Activated CD4-positive, alpha-beta T cell treated with anti-CD3 and anti-CD28 coated beads for 36 hours (primary cell): ENCODE data around the gene TSPAN5. TPM values are rescaled to one million over a fixed set of nuclear protein-coding genes. Genes with fewer than 3 reads are reported as not detected.

Experiments
- ATAC-seq: fragments of 200-7000 bp; cut with Tn5 transposase; one replicate; pipeline ENCODE4 v1.10.0; 2021; ENCODE audit warnings: mild to moderate bottlenecking, moderate library complexity
- CTCF ChIA-PET: fragments of 350-600 bp; sonication (Branson Sonifier 250); formaldehyde crosslinking; loops from one replicate; lab custom pipeline; 2021; ENCODE audit warnings: antibody characterized with exemption; lab: Charles Lee
- POLR2A ChIA-PET: fragments of 350-600 bp; sonication (Branson Sonifier 250); formaldehyde crosslinking; loops from one replicate; lab custom pipeline; 2021; ENCODE audit warnings: antibody characterized with exemption, inconsistent platforms; lab: Charles Lee
- DNase-seq: peaks from one replicate; pipeline ENCODE4 v3.0.0-alpha.2; 2020
- H3K27ac Mint-ChIP-seq: one replicate; pipeline ENCODE4 v1.8.0; 2021; ENCODE audit warnings: mixed read lengths
- H3K27me3 Mint-ChIP-seq: one replicate; pipeline ENCODE4 v1.8.0; 2021; ENCODE audit warnings: mixed read lengths
- H3K36me3 Mint-ChIP-seq: one replicate; pipeline ENCODE4 v1.8.0; 2021; ENCODE audit warnings: low read depth, mixed read lengths
- H3K4me1 Mint-ChIP-seq: one replicate; pipeline ENCODE4 v1.8.0; 2021; ENCODE audit warnings: mixed read lengths
- H3K4me3 Mint-ChIP-seq: one replicate; pipeline ENCODE4 v1.8.0; 2021; ENCODE audit warnings: mild to moderate bottlenecking, moderate library complexity, mixed read lengths
- H3K9me3 Mint-ChIP-seq: one replicate; pipeline ENCODE4 v1.8.0; 2021; ENCODE audit warnings: low read depth, mixed read lengths
- intact Hi-C, 2 experiments: fragments of 100-400 bp; cut with DNase I in 1 of 2; cut with micrococcal nuclease in 1 of 2; formaldehyde crosslinking; loops; one replicate each; pipeline versions ENCODE4 v1.14.2 to v1.15.1; 2022 to 2024; cut with DNase I, micrococcal nuclease
- total RNA-seq, 2 experiments: library from RNA; stranded (reverse); gene quantifications; one replicate each; pipeline ENCODE4 v1.2.3, GENCODE V29; 2021

The TSPAN5 gene
- total RNA-seq, 2 experiments from 2014 or later = 18.4 to 23.6 TPM

DNA sequence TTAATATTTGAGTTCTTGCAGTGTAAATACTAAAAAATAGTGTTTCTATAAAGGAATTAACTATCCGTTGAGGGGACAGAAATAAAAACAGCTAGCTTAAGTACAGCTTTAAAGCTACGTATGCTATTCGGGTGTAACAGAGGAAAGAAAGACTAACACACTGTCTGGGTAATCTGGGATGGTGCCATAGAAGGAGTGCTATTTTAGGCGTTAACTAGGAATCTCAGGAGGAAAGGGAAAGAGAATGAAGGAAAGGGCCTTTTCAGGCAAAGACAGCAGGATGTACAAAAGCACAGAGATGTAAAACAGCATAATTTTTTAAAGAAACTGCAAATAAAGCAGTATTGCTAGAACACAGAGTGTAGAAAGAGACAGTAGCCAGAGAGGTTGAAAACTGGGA lies 235.4 kb downstream of the TSPAN5 start:
- no peak overlapping the region for H3K27ac Mint-ChIP-seq

GRCh38 chr4:98421111-98421510 lies 237.3 kb downstream of the TSPAN5 start:
- CTCF ChIA-PET = no interaction called here
- H3K4me1 Mint-ChIP-seq = peaks cover 8% of the 10 kb centered on the region
- POLR2A ChIA-PET = no interaction called here
- peaks cover 5% of the 10 kb centered on the region for H3K9me3 Mint-ChIP-seq
- no peak overlapping the region for H3K27ac Mint-ChIP-seq
- peaks cover 49% of the 10 kb centered on the region for H3K36me3 Mint-ChIP-seq
- intact Hi-C loops = no loop called here
- H3K27me3 Mint-ChIP-seq = no peaks in the 10 kb centered on the region
- ATAC-seq (no peak), DNase-seq (no peak)
- no peak overlapping the region for H3K4me3 Mint-ChIP-seq

More for the DNA sequence above, 235.4 kb downstream of the TSPAN5 start:
- ATAC-seq (no peak), DNase-seq (no peak)
- CTCF ChIA-PET = interaction anchor here (1.1 kb wide), 1 partner anchor 19 kb away, joined by 3 read pairs; no protein-coding TSS in a partner anchor
- H3K9me3 Mint-ChIP-seq = peaks cover 5% of the 10 kb centered on the region
- intact Hi-C loops = no loop called here
- no peak overlapping the region for H3K4me3 Mint-ChIP-seq
- POLR2A ChIA-PET = no interaction called here
- peaks cover 11% of the 10 kb centered on the region for H3K4me1 Mint-ChIP-seq
- H3K27me3 Mint-ChIP-seq = no peaks in the 10 kb centered on the region
- H3K36me3 Mint-ChIP-seq = peaks cover 46% of the 10 kb centered on the region
